ENCODE measurements around the gene AKAP1.

The AKAP1 gene

DNA sequence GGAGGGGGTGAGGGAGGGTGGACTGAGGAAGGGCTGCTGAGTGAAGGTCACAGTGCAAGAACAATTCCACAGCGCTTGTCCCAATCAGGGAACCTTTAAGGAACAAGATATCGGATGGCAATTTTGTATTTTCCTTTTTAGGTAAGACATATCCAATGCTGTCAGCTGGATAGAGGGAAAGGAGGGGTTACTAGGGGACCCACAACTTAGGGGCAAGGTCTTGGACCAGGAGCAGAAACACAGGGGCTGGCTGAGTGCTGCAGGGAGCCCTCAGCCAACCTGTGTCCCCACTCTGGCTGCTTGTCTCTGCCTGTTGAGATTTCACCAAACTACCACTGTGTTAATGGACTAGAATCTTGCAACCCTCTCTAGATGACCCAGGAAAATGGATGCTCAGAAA, 47.6 kb downstream of the AKAP1 start:
- DNase-seq, result no peak

DNA sequence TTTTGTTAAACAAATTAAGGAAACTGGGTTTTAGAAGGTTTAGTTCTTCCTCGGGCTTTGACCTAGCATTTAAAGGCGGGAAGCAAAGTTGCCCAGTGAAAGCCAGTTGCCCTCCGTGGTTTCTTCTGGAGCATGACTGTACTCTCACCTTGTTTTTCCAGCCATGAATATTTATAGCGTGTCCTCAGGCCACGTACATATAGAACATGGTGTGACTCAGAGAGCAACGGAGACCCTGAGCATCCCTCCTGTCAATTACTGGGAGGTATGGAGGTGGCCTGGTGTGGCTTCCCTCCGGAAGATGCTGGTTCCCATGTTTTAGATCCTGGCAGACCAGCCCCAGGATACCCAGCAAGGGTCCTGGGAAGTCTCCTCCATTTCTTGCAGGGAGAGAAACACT, 48.4 kb downstream of the AKAP1 start:
- no peak for DNase-seq

DNA sequence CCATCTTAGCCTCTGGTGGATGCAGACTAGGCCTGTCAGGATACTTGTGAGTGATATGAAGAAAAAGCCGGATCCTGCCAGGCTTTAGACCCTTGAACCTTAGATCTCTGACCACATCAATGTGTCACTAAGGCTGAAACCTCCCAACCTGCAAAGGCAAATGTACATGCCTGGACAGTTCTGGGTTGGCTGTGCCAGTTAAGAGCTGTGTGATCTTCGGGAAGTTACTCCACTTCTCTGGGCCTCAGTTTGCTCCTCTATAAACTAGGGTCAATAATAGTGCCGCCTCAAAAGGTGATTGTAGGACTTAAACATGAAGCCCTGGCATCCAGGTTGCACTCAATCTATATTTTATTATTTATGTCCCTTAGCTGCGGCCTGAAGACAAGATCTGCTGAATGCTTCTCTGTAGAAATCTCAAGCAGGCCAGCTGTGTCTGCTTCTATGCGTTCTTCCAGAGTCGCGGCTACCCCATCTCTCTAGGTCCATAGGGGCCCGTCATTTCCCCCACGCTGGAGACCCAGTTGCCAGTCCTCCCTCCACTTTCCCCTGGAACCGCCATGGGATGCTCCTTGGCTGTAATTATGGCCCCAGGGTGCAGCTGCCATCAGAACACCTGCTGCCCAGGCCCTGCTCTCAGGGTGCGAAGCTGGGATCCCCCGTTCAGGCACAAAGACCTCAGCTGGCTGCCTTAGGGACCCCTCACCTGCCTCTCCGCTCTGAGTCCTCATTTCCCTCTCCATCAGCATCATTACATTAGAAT, 50.2 kb downstream of the AKAP1 start:
- no peak for DNase-seq

DNA sequence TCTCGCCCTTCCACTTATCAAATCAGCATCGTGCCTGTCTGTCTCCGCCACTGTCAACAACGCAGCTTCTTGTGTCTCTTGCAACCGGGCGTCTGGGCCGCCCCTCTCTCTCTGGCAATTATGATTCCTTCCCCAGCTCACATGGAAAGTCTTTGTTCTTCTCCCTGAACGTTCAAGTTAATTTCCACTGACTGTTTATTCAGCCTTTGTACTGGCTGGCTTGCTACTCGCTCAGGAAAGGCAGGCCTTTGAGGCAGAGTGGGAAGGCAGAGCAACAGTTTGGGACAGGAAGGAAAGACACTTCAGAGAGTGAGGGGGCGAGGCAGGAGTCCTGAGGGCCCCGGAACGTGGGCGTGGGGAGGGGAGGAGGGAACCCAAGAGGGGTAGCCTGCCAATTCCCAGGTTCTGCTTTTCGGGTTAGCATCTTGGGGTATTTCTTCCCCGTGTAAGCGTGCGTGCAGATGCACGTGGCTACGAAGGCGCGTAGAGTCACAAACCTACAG, 50.8 kb downstream of the AKAP1 start:
- no peak for DNase-seq

DNA sequence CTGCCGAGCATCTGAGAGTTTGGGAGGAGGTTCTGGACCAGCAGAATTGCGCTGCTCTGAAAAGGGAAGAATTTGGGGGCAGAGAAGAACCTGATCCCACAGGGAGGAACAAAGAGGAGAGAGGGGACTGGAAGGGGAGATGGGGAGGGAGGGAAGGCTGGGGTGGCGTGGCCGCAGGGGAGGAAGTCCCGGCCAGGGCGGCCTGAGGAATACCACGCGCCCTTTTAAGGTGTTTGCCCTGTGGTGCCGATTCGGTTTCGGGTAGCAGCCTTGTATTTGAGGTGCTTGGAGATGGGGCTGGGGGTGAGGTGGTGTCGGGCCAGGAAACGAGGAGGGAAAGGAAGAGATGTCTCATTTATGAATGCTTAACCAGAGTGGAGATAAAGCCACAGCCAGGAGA, 51.3 kb downstream of the AKAP1 start:
- DNase-seq, result no peak

DNA sequence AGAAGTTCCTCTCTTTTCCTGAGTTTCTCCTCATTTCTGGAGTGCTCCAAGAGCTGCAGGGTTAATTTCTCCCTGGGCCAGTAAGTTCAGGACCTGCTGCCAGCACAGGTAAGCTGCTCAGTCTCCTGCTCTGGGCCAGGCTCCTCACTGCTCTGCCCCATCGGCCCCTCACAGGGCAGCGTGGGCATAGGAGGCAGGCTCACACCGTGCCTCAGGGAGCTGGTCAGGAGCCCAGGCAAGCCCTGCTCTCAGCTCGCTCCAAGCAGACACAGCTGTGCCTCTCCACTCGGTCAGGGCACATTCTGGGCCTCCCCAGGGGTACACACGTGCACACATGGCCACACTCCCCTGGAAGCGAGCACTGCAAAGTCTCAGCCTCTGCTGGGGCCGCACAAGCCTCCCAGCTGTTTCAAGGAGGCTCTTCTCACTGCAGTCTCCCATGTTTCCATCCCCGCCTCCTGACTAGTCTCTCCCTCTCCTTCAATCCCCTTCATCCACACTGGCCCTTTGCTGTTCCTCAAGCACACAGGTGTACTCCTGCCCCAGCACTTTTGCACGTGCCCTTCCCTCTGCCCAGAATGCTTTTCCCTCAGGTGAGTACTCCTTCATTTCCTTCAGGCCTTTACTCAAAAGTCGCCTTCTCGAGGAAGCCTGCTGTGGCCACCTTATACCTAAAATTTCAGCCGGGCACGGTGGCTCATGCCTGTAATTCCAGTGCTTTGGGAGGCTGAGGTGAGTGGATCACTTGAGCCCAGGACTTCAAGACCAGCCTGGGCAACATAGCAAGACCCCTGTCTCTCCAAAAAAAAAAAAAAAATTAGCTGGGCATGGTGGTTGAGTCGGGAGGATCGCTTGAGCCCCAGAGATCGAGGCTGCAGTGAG, 53.2 kb downstream of the AKAP1 start:
- DNase-seq, result no peak

DNA sequence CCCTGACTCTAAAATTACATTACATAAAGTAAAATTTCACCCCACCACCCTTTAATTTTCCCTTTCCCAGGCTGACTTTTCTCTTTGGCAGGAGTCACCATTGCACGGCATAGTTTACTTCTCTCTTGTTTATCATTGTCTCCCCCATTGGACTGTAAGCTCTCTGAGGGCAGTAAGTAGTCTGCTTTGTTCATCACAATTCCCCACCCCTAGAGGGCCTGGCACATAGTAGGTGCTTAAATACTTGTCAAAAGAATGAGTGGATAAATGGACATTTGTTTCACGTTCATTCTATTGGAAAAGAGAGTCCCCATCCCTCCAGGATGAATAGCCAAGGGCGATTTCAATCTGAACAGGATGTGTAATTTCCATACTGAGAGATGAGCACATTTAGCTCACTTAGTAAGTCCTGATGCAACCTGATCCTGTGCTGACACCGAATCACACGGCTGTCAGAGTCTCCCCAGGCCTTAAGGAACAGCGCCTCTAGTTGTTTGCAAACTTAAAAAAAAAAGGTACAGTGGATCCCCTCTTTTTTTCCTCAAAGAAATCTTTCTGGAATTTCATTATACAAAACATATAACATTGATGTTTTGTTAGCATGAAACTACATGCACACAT, 54.0 kb downstream of the AKAP1 start:
- DNase-seq, result no peak

DNA sequence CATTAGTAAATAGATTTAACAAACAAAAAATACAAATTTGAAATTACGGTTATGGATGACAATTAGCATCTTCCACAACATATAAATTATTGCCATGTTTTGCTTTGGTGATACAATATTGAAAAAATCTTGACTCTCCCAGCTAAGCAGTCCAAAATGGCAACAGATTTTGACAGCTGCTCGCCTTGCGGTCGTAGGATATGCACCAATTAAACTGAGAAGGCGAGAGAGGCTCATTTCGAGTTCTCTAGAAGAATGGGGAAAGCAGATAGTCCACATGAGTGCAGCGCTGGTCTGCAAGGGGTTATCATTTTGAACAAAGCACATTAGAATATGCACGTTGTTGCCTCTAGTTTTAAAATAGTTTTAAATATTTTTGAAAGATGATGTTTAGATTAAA, 55.3 kb downstream of the AKAP1 start:
- no peak for DNase-seq

DNA sequence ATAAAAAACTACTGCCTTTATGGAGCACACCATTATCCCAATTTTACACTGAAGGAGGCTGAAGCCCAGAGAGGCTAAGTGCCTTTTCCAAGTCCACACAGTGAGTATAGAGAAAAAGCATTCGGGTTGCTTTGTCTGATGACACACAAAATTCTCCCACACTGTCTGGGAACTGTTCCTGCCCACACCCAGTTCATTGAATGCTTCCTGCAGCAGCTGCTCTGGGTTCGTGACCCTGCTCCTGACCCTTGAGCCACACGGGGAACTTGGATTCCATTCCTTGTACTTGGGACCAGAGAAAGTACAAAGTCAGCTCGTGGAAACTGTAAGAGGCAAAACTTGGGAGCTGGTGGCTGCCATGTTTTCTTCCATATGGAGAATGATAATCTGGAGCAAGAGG, 57.9 kb downstream of the AKAP1 start:
- DNase-seq, result no peak

DNA sequence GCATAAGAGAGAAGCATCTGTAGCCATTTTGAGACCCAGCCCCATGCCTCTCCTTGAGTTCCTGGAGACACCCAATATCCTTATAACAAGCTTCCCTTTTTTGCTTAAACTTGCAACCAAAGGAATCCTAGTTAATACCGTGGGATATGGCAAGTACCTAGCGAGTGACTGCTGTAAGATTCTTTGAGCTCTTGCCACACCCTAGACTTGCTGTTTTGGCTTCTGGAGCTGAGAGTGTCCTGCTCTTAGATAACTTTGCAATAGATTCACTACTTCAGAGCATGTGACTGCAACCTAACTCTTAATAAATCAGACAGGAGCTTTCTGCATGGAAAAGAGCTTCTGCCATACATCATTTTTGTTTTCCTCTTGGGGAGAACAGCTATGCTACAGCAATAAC, 58.3 kb downstream of the AKAP1 start:
- no peak for DNase-seq

DNA sequence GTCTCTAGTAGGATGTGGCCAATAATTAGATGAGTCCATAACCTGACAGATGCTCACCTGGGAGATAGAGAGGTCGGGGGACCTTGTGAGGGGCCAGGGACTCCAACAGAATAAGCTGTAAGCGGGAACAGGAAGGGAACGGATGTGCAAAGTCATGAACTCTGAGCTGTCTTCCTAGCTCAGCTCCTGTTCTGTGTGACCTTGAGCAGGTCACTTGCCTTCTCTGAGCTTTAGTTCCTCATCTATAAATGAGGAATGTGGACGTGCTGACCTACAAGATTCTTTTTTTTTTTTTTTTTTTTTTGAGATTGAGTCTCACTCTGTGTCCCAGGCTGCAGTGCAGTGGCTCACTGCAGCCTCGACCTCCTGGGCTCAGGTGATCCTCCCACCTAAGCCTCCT, 58.9 kb downstream of the AKAP1 start:
- DNase-seq, result no peak

DNA sequence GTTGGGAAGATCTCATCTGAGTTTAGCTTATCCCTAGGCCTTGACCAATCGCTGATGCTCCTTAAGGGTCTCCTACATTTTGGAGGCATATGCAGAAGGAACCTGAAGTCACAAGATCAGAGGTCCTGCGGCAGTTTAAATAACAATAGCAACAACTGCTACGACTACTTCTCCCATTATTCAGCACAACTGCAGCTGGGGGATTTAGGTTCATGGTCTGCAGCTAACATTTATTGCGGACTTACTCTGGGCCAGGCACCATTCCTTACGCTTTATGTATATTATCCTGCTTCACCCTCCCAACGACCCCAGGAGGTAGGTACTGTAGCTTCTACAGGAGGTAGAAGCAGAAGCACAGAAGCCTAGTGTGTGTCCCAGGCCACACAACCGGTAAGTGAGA, 59.5 kb downstream of the AKAP1 start:
- DNase-seq, result no peak

DNA sequence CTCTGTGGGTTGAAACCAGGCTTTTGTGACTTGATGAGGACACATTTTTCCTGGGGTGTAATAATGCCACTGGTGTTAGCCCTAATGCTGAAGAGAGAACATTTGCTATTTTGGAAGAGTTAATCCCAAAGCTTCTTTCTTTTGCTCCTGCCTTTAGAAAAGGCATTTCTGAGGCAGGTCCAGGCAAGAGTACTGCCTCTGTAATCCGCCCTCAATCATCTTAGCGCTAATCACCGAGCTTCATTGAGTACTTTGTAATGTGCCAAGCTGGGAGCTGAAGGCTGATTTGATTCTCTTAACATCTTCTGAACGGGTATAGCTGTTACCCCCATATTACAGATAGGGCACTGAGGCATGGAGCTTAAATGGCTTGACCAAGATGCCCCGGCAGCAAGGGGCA, 60.3 kb downstream of the AKAP1 start:
- no peak for DNase-seq

DNA sequence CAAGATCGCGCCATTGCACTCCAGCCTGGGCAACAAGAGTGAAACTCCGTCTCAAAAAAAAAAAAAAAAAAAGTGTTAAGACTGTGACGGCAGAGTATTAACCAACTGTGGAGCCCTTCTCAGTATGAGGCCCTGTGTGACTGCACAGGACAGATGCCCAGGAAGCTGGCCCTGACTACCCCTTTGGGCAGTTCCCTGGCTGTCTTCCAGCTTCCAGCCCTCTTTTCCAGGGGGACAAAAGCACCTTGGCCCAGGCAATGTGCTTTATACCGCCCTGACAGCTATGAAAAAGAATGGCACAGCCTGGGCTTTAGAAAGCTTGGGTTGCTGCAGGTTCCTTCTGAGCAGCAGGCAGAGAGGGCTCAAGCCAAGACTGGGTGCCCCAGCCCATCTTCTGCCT, 61.2 kb downstream of the AKAP1 start:
- no peak for DNase-seq

DNA sequence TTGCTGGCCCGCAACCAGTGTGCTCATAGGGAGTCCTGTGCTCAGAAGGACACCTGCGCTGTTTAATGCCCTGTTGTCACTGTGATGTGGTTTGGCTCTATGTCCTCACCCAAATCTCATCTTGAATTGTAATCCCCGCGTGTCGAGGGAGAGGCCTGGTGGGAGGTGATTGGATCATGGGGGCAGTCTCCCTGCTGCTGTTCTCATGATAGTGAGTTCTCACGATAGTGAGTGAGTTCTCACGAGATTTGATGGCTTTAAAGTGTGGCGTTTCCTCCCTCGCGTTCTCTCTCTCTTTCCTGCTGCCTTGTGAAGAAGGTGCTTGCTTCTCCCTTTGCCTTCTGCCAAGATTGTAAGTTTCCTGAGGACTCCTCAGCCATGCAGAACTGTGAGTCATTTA, 66.8 kb downstream of the AKAP1 start:
- DNase-seq, result no peak

DNA sequence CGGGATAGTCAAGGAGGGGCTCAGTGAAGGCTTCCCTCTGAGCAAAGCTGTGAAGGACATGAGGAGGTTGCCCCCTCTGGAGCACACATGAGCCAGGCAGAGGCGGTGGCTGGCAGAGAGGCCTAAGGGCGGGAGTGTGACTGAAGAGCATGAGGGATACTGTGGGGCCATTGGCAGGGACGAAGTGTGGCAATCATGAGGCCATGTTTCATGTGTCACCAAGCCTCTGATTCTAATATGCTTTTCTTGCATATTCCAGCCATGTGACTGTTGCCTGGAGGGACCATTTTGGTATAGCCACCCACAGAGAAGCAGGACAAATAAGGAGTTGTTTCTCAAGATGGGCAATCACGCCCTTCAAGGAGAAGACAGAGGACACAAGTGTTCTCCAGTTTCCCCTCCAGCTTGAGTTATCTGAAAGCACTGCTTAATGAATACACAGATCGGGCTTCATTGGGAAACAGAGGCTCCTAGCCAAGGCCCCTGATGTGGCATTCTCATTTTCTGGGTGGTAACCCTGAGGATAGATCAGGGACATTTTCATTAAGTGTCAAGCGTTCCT, 68.0 kb downstream of the AKAP1 start:
- DNase-seq, result no peak

DNA sequence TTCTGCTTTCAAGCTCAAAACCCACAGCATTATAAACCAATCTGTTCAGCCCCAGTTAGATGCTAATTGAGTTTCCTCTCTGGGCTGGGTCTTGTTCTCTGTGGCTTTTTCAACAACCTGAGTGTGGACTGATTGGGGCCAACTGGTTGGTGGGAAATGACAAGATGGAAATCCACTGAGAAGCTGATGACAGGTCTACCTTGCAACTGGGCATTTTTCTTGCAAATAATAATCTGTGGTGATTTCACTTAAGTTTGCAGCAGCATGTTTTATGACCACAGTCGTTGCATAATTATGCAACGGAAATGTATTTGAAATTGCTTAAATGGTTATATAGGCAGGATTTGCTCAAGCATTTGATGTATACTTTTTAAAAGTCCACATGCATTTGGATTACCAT, 69.9 kb downstream of the AKAP1 start:
- DNase-seq, result no peak

DNA sequence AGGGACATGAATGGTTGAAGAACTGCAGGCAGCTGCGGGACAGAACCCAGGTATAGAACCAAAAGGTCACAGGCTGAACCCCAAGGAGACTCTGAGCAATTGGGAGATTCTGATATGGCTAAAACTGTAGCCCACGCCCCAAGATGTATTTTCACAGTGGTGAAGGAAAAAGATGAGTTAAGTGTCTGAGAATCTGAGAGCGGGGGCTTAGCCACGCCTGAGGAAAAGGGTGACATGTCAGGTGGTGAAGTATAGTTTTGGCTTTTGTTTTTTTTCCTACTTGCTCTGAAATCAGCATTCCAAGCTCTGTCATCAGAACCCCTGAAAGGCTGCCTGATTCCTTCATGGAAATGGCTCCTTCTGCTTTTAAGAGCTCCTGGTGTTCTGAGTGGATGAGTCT, 73.3 kb downstream of the AKAP1 start:
- DNase-seq, result no peak

DNA sequence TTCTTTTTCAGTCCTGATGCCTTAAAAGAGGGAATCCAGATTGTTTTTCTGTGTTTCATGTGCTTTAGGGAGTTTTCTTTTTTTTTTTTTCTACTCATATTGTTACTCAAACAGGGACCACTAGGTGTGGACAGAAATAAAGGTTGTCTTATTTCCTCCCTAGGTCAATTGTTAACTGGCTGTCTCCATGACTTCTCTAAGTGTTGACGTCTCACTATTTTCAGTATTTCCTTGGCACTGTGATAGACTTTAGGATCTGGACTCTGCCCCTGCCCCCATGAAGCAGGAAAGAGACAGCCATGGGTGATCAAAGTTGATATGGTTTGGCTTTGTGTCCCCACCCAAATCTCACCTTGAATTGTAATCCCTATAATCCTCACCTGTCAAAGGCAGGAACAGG, 73.7 kb downstream of the AKAP1 start:
- DNase-seq, result no peak

DNA sequence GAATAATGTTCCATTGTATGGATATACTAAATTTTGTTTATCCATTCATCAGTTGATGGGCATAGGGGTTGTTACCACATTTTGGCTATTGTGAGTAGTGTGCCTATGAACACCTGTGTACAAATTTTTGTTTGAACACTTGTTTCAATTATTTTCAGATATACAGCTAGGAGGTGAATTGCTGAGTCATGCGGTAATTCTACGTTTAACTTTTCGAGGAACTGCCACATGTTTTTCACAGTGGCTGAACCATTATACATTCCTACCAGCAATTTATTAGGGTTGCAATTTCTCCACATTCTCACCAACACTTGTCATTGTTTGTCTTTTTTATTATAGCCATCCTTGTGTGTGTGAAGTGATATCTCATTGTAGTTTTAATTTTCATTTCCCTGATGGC, 75.6 kb downstream of the AKAP1 start:
- DNase-seq, result no peak

DNA sequence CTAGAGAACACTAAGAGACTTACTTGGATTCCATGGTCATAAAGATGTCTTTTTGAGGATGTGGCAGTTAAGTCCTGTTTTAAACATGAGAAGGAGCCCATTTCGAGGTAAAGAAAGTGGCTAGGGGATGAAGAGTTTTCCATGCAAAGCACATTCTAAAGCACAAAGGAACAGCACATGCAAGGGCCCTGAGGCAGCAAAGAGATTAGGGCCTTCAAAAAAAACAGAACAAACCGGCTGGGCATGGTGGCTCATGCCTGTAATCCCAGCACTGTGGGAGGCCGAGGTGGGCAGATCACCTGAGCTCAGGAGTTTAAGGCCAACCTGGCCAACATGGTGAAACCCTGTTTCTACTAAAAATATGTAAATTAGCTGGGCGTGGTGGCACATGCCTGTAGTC, 79.8 kb downstream of the AKAP1 start:
- no peak for DNase-seq

DNA sequence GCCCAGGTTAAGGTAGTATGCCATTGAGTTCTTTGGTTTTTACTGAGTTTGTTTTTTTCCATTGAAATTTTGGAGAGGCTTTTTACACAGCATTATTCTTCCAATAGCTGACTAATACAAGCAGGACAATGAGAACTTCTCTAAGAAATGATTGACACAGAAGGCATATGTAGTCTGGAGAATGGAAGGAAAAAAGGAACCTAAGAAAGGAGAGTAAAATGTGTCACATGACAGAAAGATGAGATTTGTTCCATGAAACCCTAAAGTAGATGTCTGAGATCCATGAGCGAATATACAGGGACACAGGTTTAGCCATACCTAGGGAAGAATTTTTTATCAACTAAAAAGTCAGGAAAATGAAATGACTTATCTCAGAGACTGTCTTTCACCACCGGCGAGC, 80.7 kb downstream of the AKAP1 start:
- DNase-seq, result no peak

DNA sequence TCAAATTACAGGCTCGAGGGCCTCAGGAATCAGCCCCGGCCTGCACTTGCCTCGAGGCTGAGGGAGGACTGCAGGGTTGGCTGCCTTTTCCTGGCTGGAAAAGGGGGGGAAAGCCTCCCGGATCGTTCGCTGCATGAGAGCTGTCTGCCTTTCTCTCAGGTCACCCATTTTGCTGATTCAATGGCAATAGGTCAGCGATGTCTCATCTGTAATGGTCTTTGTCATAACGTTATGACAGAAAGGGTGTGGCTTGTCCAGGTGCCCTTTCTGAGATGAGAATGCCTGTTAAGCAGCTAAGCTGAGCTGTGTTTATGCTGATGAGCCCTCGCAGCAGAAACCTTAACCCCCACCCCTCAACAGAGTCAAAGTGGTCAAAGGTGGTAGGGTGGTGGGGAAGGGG, 81.8 kb downstream of the AKAP1 start:
- no peak for DNase-seq

DNA sequence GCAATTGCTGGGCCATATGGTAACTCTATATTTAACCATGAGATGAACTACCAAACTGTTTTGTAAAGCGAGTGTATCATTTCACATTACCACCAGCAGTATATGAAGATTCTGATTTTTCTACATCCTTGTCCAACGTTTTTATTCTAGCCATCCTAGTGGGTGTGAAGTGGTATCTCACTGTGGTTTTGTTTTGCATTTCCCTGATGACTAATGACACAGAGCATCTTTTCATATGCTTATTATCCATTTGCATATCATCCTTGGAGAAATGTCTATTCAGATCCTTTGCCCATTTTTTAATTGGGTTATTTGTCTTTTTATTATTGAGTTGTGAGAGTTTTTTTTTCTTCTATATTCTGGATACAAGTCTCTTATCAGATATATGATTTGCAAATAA, 83.6 kb downstream of the AKAP1 start:
- DNase-seq, result no peak
